HL-60 (cell line): ENCODE measurements around the gene ZNF555.
"Not testable (repeated sequence)": the region's sequence is repeated elsewhere in the genome, so short reads cannot be mapped to it uniquely, and the experiment has no call there.

ENCODE experiments used
- DNase-seq, 2 experiments: peaks; one replicate each; pipeline ENCODE4 v3.0.0-alpha.2; 2010 to 2020; ENCODE audit warnings: low read depth in 1 of 2, low spot score in 1 of 2
- H3K27ac ChIP-seq: fragments of 250-450 bp; sonication (Bioruptor Pico); replicated peaks from 2 replicates; pipeline ENCODE4 v1.5.1; 2020; ENCODE audit warnings: mild to moderate bottlenecking, moderate library complexity
- H3K27me3 ChIP-seq: fragments of 250-450 bp; sonication (Bioruptor Pico); 2 replicates; pipeline ENCODE4 v1.5.1; 2021; ENCODE audit warnings: mild to moderate bottlenecking, moderate library complexity; ENCODE audit not compliant: insufficient read depth, poor library complexity, severe bottlenecking
- H3K4me3 ChIP-seq: replicated peaks from 2 replicates; pipeline ENCODE4 v1.5.1; 2011; ENCODE audit warnings: mild to moderate bottlenecking, control low read depth, low read length; ENCODE audit not compliant: insufficient read depth
- CTCF ChIP-seq: IDR thresholded peaks from one replicate; pipeline ENCODE4 v1.5.1; 2011; ENCODE audit warnings: low read length, control low read depth, inconsistent platforms; ENCODE audit not compliant: insufficient read depth
- GABPA ChIP-seq: IDR thresholded peaks from 2 replicates; pipeline ENCODE4 v1.6.1; 2012; ENCODE audit warnings: low read depth
- POLR2AphosphoS5 ChIP-seq: IDR thresholded peaks from 2 replicates; pipeline ENCODE4 v1.6.1; 2012; ENCODE audit warnings: low read depth
- REST ChIP-seq: IDR thresholded peaks from 2 replicates; pipeline ENCODE4 v1.6.1; 2012; ENCODE audit warnings: low read depth; ENCODE audit not compliant: insufficient replicate concordance
- SPI1 ChIP-seq: IDR thresholded peaks from 2 replicates; pipeline ENCODE4 v1.6.1; 2012; ENCODE audit warnings: low read depth, mild to moderate bottlenecking, borderline replicate concordance

Gene ZNF555

GRCh38 chr19:2815923-2816322, 25.4 kb upstream of the ZNF555 start:
- Histone ChIP-seq H3K27ac (no peak overlapping the region), H3K27me3 (no peaks in the 10 kb centered on the region), H3K4me3 (no peak overlapping the region)
- DNase-seq, result no peak
- TF ChIP-seq POLR2AphosphoS5 (no peak), SPI1 (no peak), CTCF (no peak)

DNA sequence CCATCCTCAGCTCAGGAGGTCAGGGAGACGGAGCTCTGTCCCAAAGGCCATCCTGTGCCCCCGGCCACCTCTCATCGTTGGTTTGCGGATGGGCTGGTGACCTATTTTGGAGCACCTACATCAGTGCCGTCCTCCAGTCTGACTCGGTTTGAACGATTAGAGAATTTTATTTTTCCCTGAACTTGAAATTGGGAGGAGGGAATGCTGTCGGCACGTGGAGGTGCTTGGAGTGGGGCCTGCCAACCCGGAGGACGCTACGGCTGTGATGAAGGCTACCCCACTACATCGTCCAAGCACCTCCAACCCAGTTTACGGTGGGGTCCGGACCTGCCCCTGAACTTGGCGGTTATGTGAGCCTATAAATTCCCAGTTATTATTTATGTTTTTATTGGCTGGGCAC, 24.6 kb upstream of the ZNF555 start:
- no peak overlapping the region for H3K4me3 ChIP-seq
- H3K27me3 ChIP-seq, result no peaks in the 10 kb centered on the region
- no peak overlapping the region for H3K27ac ChIP-seq
- TF ChIP-seq GABPA (no peak), REST (no peak), CTCF (no peak), POLR2AphosphoS5 (no peak), SPI1 (no peak)
- no peak for DNase-seq

- H3K27me3 ChIP-seq, DNase-seq, H3K4me3 ChIP-seq, H3K27ac ChIP-seq: not testable (repeated sequence)
These were observed 23.9 kb upstream of the ZNF555 start for GRCh38 chr19:2817237-2817829.

DNA sequence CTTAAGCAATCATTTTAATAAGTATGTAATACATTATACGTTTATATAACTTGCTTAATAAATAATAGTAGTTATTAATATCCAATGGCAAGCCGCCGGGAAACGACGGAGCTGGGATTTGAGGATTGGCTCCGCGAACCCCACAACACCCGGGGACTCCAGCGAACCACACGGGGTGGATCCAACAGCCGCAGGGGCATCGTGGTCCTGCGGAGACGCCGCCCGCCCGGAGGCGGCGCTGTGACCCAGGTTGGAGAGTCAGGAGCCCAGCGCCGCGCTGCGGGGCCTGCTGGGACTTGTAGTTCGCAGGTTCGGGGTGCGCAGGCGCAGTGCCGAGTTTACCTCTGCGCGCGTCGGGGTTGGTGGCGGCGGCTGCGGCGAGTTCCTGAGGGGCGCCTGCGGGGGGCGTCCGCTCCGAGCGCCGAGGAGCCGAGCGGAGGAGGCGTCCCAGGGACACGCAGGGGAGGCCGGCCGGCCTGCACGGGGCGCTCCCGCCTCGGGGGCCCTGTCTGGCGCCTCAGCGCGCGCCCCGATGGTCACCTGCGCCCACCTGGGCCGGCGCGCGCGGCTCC, 21.6 kb upstream of the ZNF555 start, which contains the start of gene ZNF554:
Gene ZNF554 (plus strand): TSS at position 329 of the 572 bp plus-strand sequence. CDS start 204 bp downstream, at position 533.
- Histone ChIP-seq H3K4me3 (peak within 1 kb of the TSS; percentile 50), H3K27ac (no peak within 1 kb of the TSS), H3K27me3 (no peaks in the 10 kb centered on the region)
- peak; percentile 97 for TF ChIP-seq CTCF
- no peak for TF ChIP-seq REST
- no peak; the same call in 1 of the 2 replicates for TF ChIP-seq GABPA
- no peak for TF ChIP-seq SPI1
- no peak; the same call in 1 of the 2 replicates for TF ChIP-seq POLR2AphosphoS5
- DNase-seq, result peak; percentile 94 to 95
